Naive thymus-derived CD4-positive, alpha-beta T cell (primary cell): ENCODE results near the gene HACD2. TPM values are rescaled to one million over a fixed set of nuclear protein-coding genes. Genes with fewer than 3 reads are reported as not detected.
A peak's percentile ranks its signal among the peaks of the same experiment; 100 is the strongest.

ENCODE experiments used
- ATAC-seq: fragments of 150-1000 bp; cut with Tn5 transposase; 2 replicates; pipeline ENCODE4 v1.10.0; 2021; ENCODE audit warnings: mild to moderate bottlenecking, moderate library complexity
- CTCF ChIA-PET: fragments of 350-600 bp; sonication (Branson Sonifier 250); formaldehyde crosslinking; loops from one replicate; lab custom pipeline; 2021; ENCODE audit warnings: antibody characterized with exemption; lab: Charles Lee
- POLR2A ChIA-PET: fragments of 350-600 bp; sonication (Branson Sonifier 250); formaldehyde crosslinking; loops from one replicate; lab custom pipeline; 2021; ENCODE audit warnings: antibody characterized with exemption, inconsistent platforms; lab: Charles Lee
- DNase-seq, 9 donors: peaks; one replicate each; pipeline versions ENCODE4 v3.0.0 to v3.0.0-alpha.2; 2020 to 2022; ENCODE audit warnings: mixed read lengths in 1 of 9
- H3K27ac ChIP-seq: one replicate; pipeline ENCODE4 v1.7.0; 2013; ENCODE audit warnings: mild to moderate bottlenecking, low read depth, low read length, moderate library complexity
- H3K27me3 ChIP-seq, 2 donors: one replicate each; pipeline ENCODE4 v1.7.0; 2013; ENCODE audit warnings: low read length in 2 of 2, mild to moderate bottlenecking in 2 of 2, moderate library complexity in 2 of 2; ENCODE audit not compliant: control insufficient read depth in 2 of 2, insufficient read depth in 2 of 2
- H3K36me3 ChIP-seq, 3 experiments: 1 replicate in 2 of 3; 2 replicates in 1 of 3; pipeline ENCODE4 v1.7.0; 2013; ENCODE audit warnings: low read length in 3 of 3, mild to moderate bottlenecking in 3 of 3, moderate library complexity in 1 of 3; ENCODE audit not compliant: insufficient read depth in 3 of 3, control insufficient read depth in 2 of 3
- H3K4me1 ChIP-seq, 2 donors: one replicate each; pipeline ENCODE4 v1.7.0; 2013; ENCODE audit warnings: low read length in 2 of 2, mild to moderate bottlenecking in 2 of 2, moderate library complexity in 1 of 2; ENCODE audit not compliant: control insufficient read depth in 2 of 2, insufficient read depth in 2 of 2
- H3K4me3 ChIP-seq: 2 replicates; pipeline ENCODE4 v1.7.0; 2013; ENCODE audit warnings: mild to moderate bottlenecking, low read length
- H3K9me3 ChIP-seq, 3 experiments: 1 replicate in 2 of 3; 2 replicates in 1 of 3; pipeline ENCODE4 v1.7.0; 2013; ENCODE audit warnings: low read length in 3 of 3; ENCODE audit not compliant: control insufficient read depth in 2 of 3
- H3K27ac Mint-ChIP-seq, 9 donors: one replicate each; pipeline ENCODE4 v1.8.0; 2020 to 2022; ENCODE audit warnings: mixed read lengths in 9 of 9, mild to moderate bottlenecking in 8 of 9, moderate library complexity in 5 of 9, inconsistent platforms in 2 of 9
- H3K27me3 Mint-ChIP-seq, 5 donors: one replicate each; pipeline ENCODE4 v1.8.0; 2021 to 2022; ENCODE audit warnings: mixed read lengths in 5 of 5, mild to moderate bottlenecking in 1 of 5
- H3K36me3 Mint-ChIP-seq, 5 donors: one replicate each; pipeline ENCODE4 v1.8.0; 2020 to 2022; ENCODE audit warnings: mixed read lengths in 5 of 5, mild to moderate bottlenecking in 3 of 5, inconsistent platforms in 1 of 5
- H3K4me1 Mint-ChIP-seq, 7 donors: one replicate each; pipeline ENCODE4 v1.8.0; 2020 to 2022; ENCODE audit warnings: mixed read lengths in 7 of 7, mild to moderate bottlenecking in 3 of 7, inconsistent platforms in 1 of 7
- H3K4me3 Mint-ChIP-seq, 10 donors: one replicate each; pipeline ENCODE4 v1.8.0; 2020 to 2022; ENCODE audit warnings: mild to moderate bottlenecking in 10 of 10, mixed read lengths in 10 of 10, moderate library complexity in 6 of 10, inconsistent platforms in 2 of 10
- H3K9me3 Mint-ChIP-seq, 11 donors: one replicate each; pipeline ENCODE4 v1.8.0; 2020 to 2022; ENCODE audit warnings: mixed read lengths in 11 of 11, mild to moderate bottlenecking in 4 of 11, inconsistent platforms in 1 of 11, moderate library complexity in 1 of 11
- intact Hi-C, 2 donors: fragments of 100-400 bp; cut with micrococcal nuclease; formaldehyde crosslinking; loops; one replicate each; pipeline ENCODE4 v1.15.1; 2023
- polyA plus RNA-seq, 2 donors: library from polyadenylated mRNA; unstranded; fragments of 300-500 nt; fragmentation: Illumina TruSeq; gene quantifications; one replicate each; pipeline ENCODE4 v1.2.3, GENCODE V29; 2021
- total RNA-seq, 6 experiments: library from RNA in 5 of 6; stranded (reverse) in 5 of 6; gene quantifications; 1 replicate in 5 of 6; 2 replicates in 1 of 6; pipeline ENCODE4 v1.2.3 and lab custom pipeline; 2021 to 2026

Gene HACD2
- total and polyA plus RNA-seq, 7 experiments from 2014 or later = 14.7 to 28.3 (median 19.8) TPM

GRCh38 chr3:123508178-123508577, 76.7 kb downstream of the HACD2 start:
- H3K27me3 Mint-ChIP-seq = no peaks in the 10 kb centered on the region
- no peak overlapping the region for H3K27ac ChIP-seq
- no peak for DNase-seq
- POLR2A ChIA-PET = no interaction called here
- CTCF ChIA-PET = no interaction called here
- no peaks in the 10 kb centered on the region for H3K9me3 Mint-ChIP-seq
- no peak overlapping the region for H3K4me3 Mint-ChIP-seq
- no peaks in the 10 kb centered on the region for H3K4me1 ChIP-seq
- peaks cover 0 to 7% (median 0%) of the 10 kb centered on the region in 3 experiments for H3K36me3 ChIP-seq
- no peaks in the 10 kb centered on the region for H3K9me3 ChIP-seq
- no peak for ATAC-seq
- peaks cover 0 to 2% (median 0%) of the 10 kb centered on the region in 7 donors for H3K4me1 Mint-ChIP-seq
- peaks cover 3 to 40% (median 15%) of the 10 kb centered on the region in 5 donors for H3K36me3 Mint-ChIP-seq
- no peaks in the 10 kb centered on the region for H3K27me3 ChIP-seq
- no peak overlapping the region for H3K4me3 ChIP-seq
- H3K27ac Mint-ChIP-seq = no peak overlapping the region
- intact Hi-C loops = no loop called here

DNA sequence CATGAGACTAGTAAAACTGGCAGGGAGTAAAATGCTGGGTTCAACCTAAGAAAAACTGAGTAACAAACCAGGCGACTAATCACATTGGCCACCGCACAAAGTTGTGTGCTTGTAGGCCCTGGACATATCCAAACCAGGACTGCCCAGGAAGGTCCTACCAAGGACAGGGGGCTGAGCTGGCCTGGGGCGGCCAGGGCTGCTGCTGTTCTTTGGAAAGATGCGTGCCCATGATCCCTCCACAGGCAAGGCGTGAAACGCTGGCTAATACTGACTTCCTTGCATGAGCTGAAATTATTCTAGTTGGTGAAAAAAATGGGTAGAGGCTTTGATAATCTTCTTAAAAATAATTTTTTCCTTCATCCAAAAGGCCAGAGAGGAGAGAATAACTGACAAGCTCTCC, 79.0 kb downstream of the HACD2 start:
- Histone ChIP-seq H3K4me1 (no peaks in the 10 kb centered on the region), H3K27ac (no peak overlapping the region), H3K4me3 (no peak overlapping the region), H3K36me3 (no peaks in the 10 kb centered on the region), H3K9me3 (no peaks in the 10 kb centered on the region), H3K27me3 (no peaks in the 10 kb centered on the region)
- intact Hi-C loops = no loop called here
- Mint-ChIP-seq H3K27ac (no peak overlapping the region), H3K9me3 (no peaks in the 10 kb centered on the region), H3K4me1 (peaks cover 0 to 2% (median 0%) of the 10 kb centered on the region in 7 donors), H3K27me3 (no peaks in the 10 kb centered on the region), H3K4me3 (no peak overlapping the region), H3K36me3 (peaks cover 0 to 34% (median 10%) of the 10 kb centered on the region in 5 donors)
- POLR2A ChIA-PET = interaction anchor here (0.6 kb wide), 1 partner anchor 20 kb away, joined by 3 read pairs; no protein-coding TSS in a partner anchor
- ATAC-seq (no peak), DNase-seq (no peak)
- CTCF ChIA-PET = interaction anchor here (0.6 kb wide), 1 partner anchor 1943 kb away, joined by 4 read pairs; no protein-coding TSS in a partner anchor

- Mint-ChIP-seq H3K4me1 (peaks cover 0 to 2% (median 0%) of the 10 kb centered on the region in 7 donors), H3K27ac (no peak overlapping the region), H3K9me3 (no peaks in the 10 kb centered on the region), H3K4me3 (no peak overlapping the region), H3K27me3 (no peaks in the 10 kb centered on the region), H3K36me3 (peaks cover 3 to 46% (median 15%) of the 10 kb centered on the region in 5 donors)
- H3K27ac ChIP-seq = no peak overlapping the region
- no peaks in the 10 kb centered on the region for H3K9me3 ChIP-seq
- ATAC-seq = no peak
- no peaks in the 10 kb centered on the region for H3K4me1 ChIP-seq
- H3K36me3 ChIP-seq = peaks cover 0 to 14% (median 9%) of the 10 kb centered on the region in 3 experiments
- ChIA-PET CTCF (no interaction called here), POLR2A (no interaction called here)
- no peak for DNase-seq
- H3K4me3 ChIP-seq = no peak overlapping the region
- intact Hi-C loops = no loop called here
- H3K27me3 ChIP-seq = no peaks in the 10 kb centered on the region
Measured at GRCh38 chr3:123503203-123503602, 81.7 kb downstream of the HACD2 start.

- Histone ChIP-seq H3K27ac (no peak overlapping the region), H3K9me3 (no peaks in the 10 kb centered on the region), H3K4me1 (no peaks in the 10 kb centered on the region), H3K4me3 (no peak overlapping the region), H3K27me3 (no peaks in the 10 kb centered on the region), H3K36me3 (peaks cover 0 to 37% (median 9%) of the 10 kb centered on the region in 3 experiments)
- Mint-ChIP-seq H3K27me3 (no peaks in the 10 kb centered on the region), H3K4me3 (no peak overlapping the region), H3K27ac (peak overlapping the region in 1 of 9 donors; percentile 39), H3K4me1 (no peaks in the 10 kb centered on the region), H3K9me3 (no peaks in the 10 kb centered on the region), H3K36me3 (peaks cover 4 to 55% (median 12%) of the 10 kb centered on the region in 5 donors)
- no peak for DNase-seq
- ChIA-PET POLR2A (no interaction called here), CTCF (no interaction called here)
- intact Hi-C loops = no loop called here
- ATAC-seq = no peak
Measured at GRCh38 chr3:123499322-123499721, 85.5 kb downstream of the HACD2 start.

DNA sequence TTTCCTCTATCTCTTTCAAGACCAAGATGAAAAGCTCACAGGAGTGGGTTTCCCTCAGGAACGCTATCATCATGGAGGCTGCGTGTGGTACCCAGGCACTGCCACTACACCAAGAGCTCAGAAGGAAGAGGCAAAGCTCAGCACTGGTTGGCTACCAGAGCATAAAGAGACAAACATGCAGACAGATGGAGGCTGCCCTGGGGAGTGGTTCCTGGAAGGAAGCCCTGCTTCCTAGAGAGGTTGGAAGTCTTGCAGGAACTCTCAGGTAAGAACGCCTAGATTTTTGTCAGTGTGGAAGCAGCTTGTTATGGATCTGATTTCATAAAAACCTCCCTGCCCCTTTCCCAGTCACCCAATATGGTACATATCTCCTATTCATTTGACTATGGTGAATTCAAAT, 86.1 kb downstream of the HACD2 start:
- H3K36me3 ChIP-seq = peaks cover 0 to 38% (median 9%) of the 10 kb centered on the region in 3 experiments
- no peaks in the 10 kb centered on the region for H3K9me3 Mint-ChIP-seq
- ATAC-seq = no peak
- no peaks in the 10 kb centered on the region for H3K27me3 Mint-ChIP-seq
- no peak overlapping the region for H3K27ac ChIP-seq
- DNase-seq = no peak
- intact Hi-C loops = no loop called here
- H3K27ac Mint-ChIP-seq = peak overlapping the region in 1 of 9 donors; percentile 39
- H3K36me3 Mint-ChIP-seq = peaks cover 4 to 60% (median 16%) of the 10 kb centered on the region in 5 donors
- H3K4me3 Mint-ChIP-seq = no peak overlapping the region
- H3K9me3 ChIP-seq = no peaks in the 10 kb centered on the region
- no peaks in the 10 kb centered on the region for H3K4me1 ChIP-seq
- ChIA-PET POLR2A (no interaction called here), CTCF (interaction anchor here (1.0 kb wide), 1 partner anchor 60 kb away, joined by 3 read pairs; no protein-coding TSS in a partner anchor)
- H3K4me1 Mint-ChIP-seq = no peaks in the 10 kb centered on the region
- no peaks in the 10 kb centered on the region for H3K27me3 ChIP-seq
- H3K4me3 ChIP-seq = no peak overlapping the region

DNA sequence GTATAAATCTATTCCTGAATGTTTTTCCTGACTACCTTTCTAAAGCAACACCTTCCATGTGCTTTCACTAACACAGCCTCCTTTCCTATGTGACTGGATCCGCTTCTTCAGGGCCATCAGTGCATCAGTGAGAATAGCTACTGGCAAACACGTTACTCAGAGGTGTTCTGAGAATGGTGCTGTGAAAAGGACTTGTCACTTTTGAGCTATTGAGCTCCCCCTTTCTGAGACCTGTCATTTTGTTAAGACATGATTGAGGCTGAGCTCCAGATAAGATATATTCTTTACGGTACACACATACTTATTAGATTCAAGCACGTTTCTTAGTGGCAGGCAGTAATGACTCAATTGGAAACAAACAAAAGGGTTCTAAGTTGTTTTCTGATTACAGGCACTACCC, 90.9 kb downstream of the HACD2 start:
- no peak overlapping the region for H3K4me3 Mint-ChIP-seq
- Histone ChIP-seq H3K9me3 (no peaks in the 10 kb centered on the region), H3K4me1 (peaks cover 0 to 11% of the 10 kb centered on the region in 2 donors), H3K4me3 (no peak overlapping the region), H3K27ac (no peak overlapping the region), H3K36me3 (peaks cover 0 to 41% (median 4%) of the 10 kb centered on the region in 3 experiments), H3K27me3 (no peaks in the 10 kb centered on the region)
- ChIA-PET POLR2A (no interaction called here), CTCF (interaction anchor here (0.5 kb wide), 1 partner anchor 1107 kb away, joined by 4 read pairs; no protein-coding TSS in a partner anchor)
- no peaks in the 10 kb centered on the region for H3K9me3 Mint-ChIP-seq
- H3K36me3 Mint-ChIP-seq = peaks cover 3 to 53% (median 16%) of the 10 kb centered on the region in 5 donors
- no peak overlapping the region for H3K27ac Mint-ChIP-seq
- ATAC-seq (no peak), DNase-seq (no peak)
- intact Hi-C loops = no loop called here
- no peaks in the 10 kb centered on the region for H3K27me3 Mint-ChIP-seq
- peaks cover 0 to 2% (median 0%) of the 10 kb centered on the region in 7 donors for H3K4me1 Mint-ChIP-seq
